Kidney (tissue), 14 donors: ENCODE data around the gene ZSCAN22. TPM values are rescaled to one million over a fixed set of nuclear protein-coding genes. Genes with fewer than 3 reads are reported as not detected.

Experiments used
- DNase-seq, 5 donors: peaks; one replicate each; pipeline ENCODE4 v3.0.0-alpha.2; 2013 to 2020
- FAIRE-seq: peaks from 2 replicates; lab custom pipeline; 2012; peaks lifted over from hg19 to GRCh38; lab: Jason Lieb, UNC
- H3K27ac ChIP-seq, 2 donors: one replicate each; pipeline ENCODE4 v1.7.0; 2013; ENCODE audit warnings: low read depth in 2 of 2, low read length in 2 of 2, inconsistent platforms in 1 of 2
- H3K27me3 ChIP-seq: one replicate; pipeline ENCODE4 v1.7.1; 2013; ENCODE audit warnings: low read length, inconsistent platforms; ENCODE audit not compliant: control insufficient read depth, insufficient read depth
- H3K36me3 ChIP-seq, 3 donors: one replicate each; pipeline versions ENCODE4 v1.7.0 to v1.7.1; 2013; ENCODE audit warnings: low read length in 3 of 3, control low read depth in 1 of 3, inconsistent platforms in 1 of 3; ENCODE audit not compliant: insufficient read depth in 3 of 3, control insufficient read depth in 2 of 3
- H3K4me1 ChIP-seq, 3 donors: one replicate each; pipeline versions ENCODE4 v1.7.0 to v1.7.1; 2013; ENCODE audit warnings: low read length in 3 of 3, inconsistent platforms in 1 of 3, low read depth in 1 of 3; ENCODE audit not compliant: control insufficient read depth in 2 of 3, insufficient read depth in 2 of 3
- H3K4me3 ChIP-seq, 3 donors: one replicate each; pipeline versions ENCODE4 v1.7.0 to v1.8.1; 2013; ENCODE audit warnings: low read length in 3 of 3, control low read depth in 1 of 3, inconsistent platforms in 1 of 3
- H3K9ac ChIP-seq, 3 donors: one replicate each; pipeline versions ENCODE4 v1.7.0 to v1.7.1; 2013; ENCODE audit warnings: low read length in 3 of 3, control low read depth in 1 of 3, inconsistent platforms in 1 of 3
- H3K9me3 ChIP-seq, 3 donors: one replicate each; pipeline versions ENCODE4 v1.7.0 to v1.7.1; 2013; ENCODE audit warnings: low read length in 3 of 3, control low read depth in 1 of 3, inconsistent platforms in 1 of 3; ENCODE audit not compliant: control insufficient read depth in 2 of 3, insufficient read depth in 1 of 3
- CTCF ChIP-seq: IDR thresholded peaks from 3 replicates; pipeline ENCODE4 v1.5.1; 2012; ENCODE audit warnings: mild to moderate bottlenecking, moderate library complexity, borderline replicate concordance; ENCODE audit not compliant: insufficient read depth; ENCODE audit errors: extremely low read depth
- intact Hi-C: fragments of 100-400 bp; cut with DNase I; formaldehyde crosslinking; loops from one replicate; pipeline ENCODE4 v1.11.1; 2022
- polyA plus RNA-seq: library from polyadenylated mRNA; stranded (reverse); fragments of 350-450 nt; fragmentation: Illumina TruSeq; extraction: RNeasy Lipid Tissue Mini Kit (QIAGEN cat#74804); gene quantifications from one replicate; pipeline ENCODE4 v1.2.3, GENCODE V29; 2014; ENCODE audit warnings: low read depth, low replicate concordance; ENCODE audit not compliant: insufficient read depth
- total RNA-seq: library from RNA; stranded (reverse); fragmentation: NEBNext Ultra II Directional; extraction: Animal tissue kit (Norgen Biotek cat#: 25700); gene quantifications from one replicate; pipeline ENCODE4 v1.2.1, GENCODE V29; 2021
- donor health status: control.
- donor health status: control.
- donor health status: control.
- donor health status: control.
- donor health status: control.
- donor health status: DM: yes; HTN: yes; CAD: no.
- donor health status: Normal renal cell carcinoma (clear cell type).

The ZSCAN22 gene
- total and polyA plus RNA-seq, 2 donors from 2014 or later: 1.1 to 3.3 TPM

- Histone ChIP-seq H3K4me3 (no peak overlapping the region), H3K36me3 (no peaks in the 10 kb centered on the region), H3K27ac (no peak overlapping the region), H3K9ac (no peak overlapping the region), H3K27me3 (peaks cover 23% of the 10 kb centered on the region), H3K4me1 (peaks cover 0 to 8% (median 0%) of the 10 kb centered on the region in 3 donors), H3K9me3 (no peaks in the 10 kb centered on the region)
- no peak for TF ChIP-seq CTCF
- FAIRE-seq: no peak
- DNase-seq: peak in 4 of 5 donors; percentile 35 to 74 (median 48)
- intact Hi-C loops: no loop called here
Observed at GRCh38 chr19:58350001-58350861, 23.4 kb downstream of the ZSCAN22 start.

- Histone ChIP-seq H3K27me3 (peaks cover 23% of the 10 kb centered on the region), H3K9ac (no peak overlapping the region), H3K4me3 (no peak overlapping the region), H3K9me3 (no peaks in the 10 kb centered on the region), H3K4me1 (peaks cover 0 to 8% (median 0%) of the 10 kb centered on the region in 3 donors), H3K27ac (no peak overlapping the region), H3K36me3 (no peaks in the 10 kb centered on the region)
- intact Hi-C loops: no loop called here
- TF ChIP-seq CTCF: no peak
- no peak for FAIRE-seq
- DNase-seq: peak in 1 of 5 donors; percentile 57
Observed at GRCh38 chr19:58350871-58351557, 24.2 kb downstream of the ZSCAN22 start.

GRCh38 chr19:58351558-58351878 lies 24.7 kb downstream of the ZSCAN22 start:
- peaks cover 23% of the 10 kb centered on the region for H3K27me3 ChIP-seq
- H3K9me3 ChIP-seq: no peaks in the 10 kb centered on the region
- intact Hi-C loops: no loop called here
- no peak overlapping the region for H3K9ac ChIP-seq
- H3K36me3 ChIP-seq: no peaks in the 10 kb centered on the region
- H3K27ac ChIP-seq: no peak overlapping the region
- TF ChIP-seq CTCF: no peak
- DNase-seq: peak in 1 of 5 donors; percentile 57
- FAIRE-seq: no peak
- peaks cover 0 to 8% (median 0%) of the 10 kb centered on the region in 3 donors for H3K4me1 ChIP-seq
- H3K4me3 ChIP-seq: no peak overlapping the region
